Vagina (tissue), 2 donors: ENCODE data around the gene CCSER1. TPM values are rescaled to one million over a fixed set of nuclear protein-coding genes. Genes with fewer than 3 reads are reported as not detected.

Source experiments
- DNase-seq, 2 donors: peaks; one replicate each; pipeline ENCODE4 v3.0.0-alpha.2; 2017; ENCODE audit errors: extremely low spot score in 2 of 2
- H3K27ac ChIP-seq: fragments of 200-600 bp; sonication (generic); one replicate; pipeline ENCODE4 v1.5.1; 2019
- H3K27me3 ChIP-seq: fragments of 200-600 bp; sonication (generic); one replicate; pipeline ENCODE4 v1.5.1; 2019
- H3K36me3 ChIP-seq, 2 donors: fragments of 200-600 bp; sonication (generic); one replicate each; pipeline ENCODE4 v1.5.1; 2017 to 2019
- H3K4me1 ChIP-seq: fragments of 200-600 bp; sonication (generic); one replicate; pipeline ENCODE4 v1.5.1; 2019
- H3K4me3 ChIP-seq, 2 donors: fragments of 200-600 bp; sonication (generic); 1 replicate in 1 of 2; 2 replicates in 1 of 2; pipeline ENCODE4 v1.5.1; 2016 to 2019
- H3K9me3 ChIP-seq: fragments of 200-600 bp; sonication (generic); one replicate; pipeline ENCODE4 v1.5.1; 2019
- CTCF ChIP-seq, 3 experiments: fragments of 450-650 bp in 2 of 3; fragments of 200-600 bp in 1 of 3; sonication (generic) in 1 of 3; IDR thresholded peaks; one replicate each; pipeline ENCODE4 v1.5.1; 2017 to 2019; ENCODE audit warnings: antibody characterized with exemption in 3 of 3, mild to moderate bottlenecking in 2 of 3, moderate library complexity in 2 of 3
- POLR2A ChIP-seq, 2 donors: fragments of 450-650 bp; IDR thresholded peaks; one replicate each; pipeline ENCODE4 v1.6.1; 2017; ENCODE audit warnings: antibody characterized with exemption in 2 of 2, mild to moderate bottlenecking in 2 of 2, moderate library complexity in 2 of 2
- POLR2AphosphoS5 ChIP-seq, 2 donors: sonication (generic); formaldehyde crosslinking; IDR thresholded peaks; one replicate each; pipeline ENCODE4 v1.9.0; 2017; ENCODE audit warnings: antibody characterized with exemption in 2 of 2, mild to moderate bottlenecking in 2 of 2, low read depth in 1 of 2; ENCODE audit not compliant: insufficient read depth in 1 of 2
- intact Hi-C: fragments of 100-400 bp; cut with DNase I; formaldehyde crosslinking; loops from one replicate; pipeline ENCODE4 v1.15.1; 2023
- total RNA-seq: library from RNA; depleted of rRNA; stranded (reverse); fragments of >200 nt; gene quantifications from one replicate; pipeline ENCODE4 v1.2.3, GENCODE V29; 2016

Gene CCSER1
- total RNA-seq, 1 donor from 2014 or later, result 8.1 TPM

GRCh38 chr4:90766837-90767236 lies 639.6 kb downstream of the CCSER1 start:
- TF ChIP-seq POLR2AphosphoS5 (IDR thresholded peaks at IDR 0.05; ENCODE audit: insufficient read depth in 1 of 2, low read depth in 1 of 2) (no peak), CTCF (IDR thresholded peaks at IDR 0.05) (no peak), POLR2A (IDR thresholded peaks at IDR 0.05) (no peak)
- Histone ChIP-seq H3K27ac (no peak overlapping the region), H3K9me3 (no peaks in the 10 kb centered on the region), H3K36me3 (no peaks in the 10 kb centered on the region), H3K4me3 (no peak overlapping the region), H3K27me3 (no peaks in the 10 kb centered on the region), H3K4me1 (no peaks in the 10 kb centered on the region)
- no peak for DNase-seq
- intact Hi-C loops, result no loop called here

GRCh38 chr4:90769251-90769650 lies 642.1 kb downstream of the CCSER1 start:
- intact Hi-C loops, result no loop called here

GRCh38 chr4:90780193-90780592 lies 653.0 kb downstream of the CCSER1 start:
- Histone ChIP-seq H3K27me3 (no peaks in the 10 kb centered on the region), H3K27ac (no peak overlapping the region), H3K4me1 (no peaks in the 10 kb centered on the region), H3K4me3 (no peak overlapping the region), H3K36me3 (no peaks in the 10 kb centered on the region), H3K9me3 (no peaks in the 10 kb centered on the region)
- no peak for TF ChIP-seq CTCF (IDR thresholded peaks at IDR 0.05)
- no peak for TF ChIP-seq POLR2AphosphoS5 (IDR thresholded peaks at IDR 0.05; ENCODE audit: insufficient read depth in 1 of 2, low read depth in 1 of 2)
- TF ChIP-seq POLR2A (IDR thresholded peaks at IDR 0.05), result no peak
- intact Hi-C loops, result no loop called here
- DNase-seq, result no peak

More at GRCh38 chr4:90769251-90769650, 642.1 kb downstream of the CCSER1 start:
- Histone ChIP-seq H3K4me3 (no peak overlapping the region), H3K27me3 (no peaks in the 10 kb centered on the region), H3K36me3 (no peaks in the 10 kb centered on the region), H3K4me1 (no peaks in the 10 kb centered on the region), H3K27ac (no peak overlapping the region), H3K9me3 (no peaks in the 10 kb centered on the region)
- TF ChIP-seq POLR2A (IDR thresholded peaks at IDR 0.05), result no peak
- TF ChIP-seq CTCF (IDR thresholded peaks at IDR 0.05), result no peak
- no peak for TF ChIP-seq POLR2AphosphoS5 (IDR thresholded peaks at IDR 0.05; ENCODE audit: insufficient read depth in 1 of 2, low read depth in 1 of 2)
- no peak for DNase-seq

- intact Hi-C loops, result no loop called here
- DNase-seq, result no peak
- no peak overlapping the region for H3K27ac ChIP-seq
- H3K4me1 ChIP-seq, result no peaks in the 10 kb centered on the region
- TF ChIP-seq POLR2AphosphoS5 (IDR thresholded peaks at IDR 0.05; ENCODE audit: insufficient read depth in 1 of 2, low read depth in 1 of 2), result no peak
- no peak for TF ChIP-seq CTCF (IDR thresholded peaks at IDR 0.05)
- no peak for TF ChIP-seq POLR2A (IDR thresholded peaks at IDR 0.05)
- no peak overlapping the region for H3K4me3 ChIP-seq
- no peaks in the 10 kb centered on the region for H3K27me3 ChIP-seq
- H3K9me3 ChIP-seq, result no peaks in the 10 kb centered on the region
- H3K36me3 ChIP-seq, result no peaks in the 10 kb centered on the region
Observed at GRCh38 chr4:90786602-90787001, 659.4 kb downstream of the CCSER1 start.

GRCh38 chr4:90792696-90793095 lies 665.5 kb downstream of the CCSER1 start:
- intact Hi-C loops, result no loop called here
- TF ChIP-seq CTCF (IDR thresholded peaks at IDR 0.05) (no peak), POLR2A (IDR thresholded peaks at IDR 0.05) (no peak), POLR2AphosphoS5 (IDR thresholded peaks at IDR 0.05; ENCODE audit: insufficient read depth in 1 of 2, low read depth in 1 of 2) (no peak)
- no peak for DNase-seq
- Histone ChIP-seq H3K4me3 (no peak overlapping the region), H3K9me3 (no peaks in the 10 kb centered on the region), H3K4me1 (no peaks in the 10 kb centered on the region), H3K36me3 (no peaks in the 10 kb centered on the region), H3K27me3 (no peaks in the 10 kb centered on the region), H3K27ac (no peak overlapping the region)
